Measurements from ENCODE around the gene TYRO3.

- no peak for TF ChIP-seq CTCF (IDR thresholded peaks at IDR 0.05)
- TF ChIP-seq POLR2AphosphoS5 (IDR thresholded peaks at IDR 0.05): no peak
- TF ChIP-seq EP300 (IDR thresholded peaks at IDR 0.05): no peak
Measured at GRCh38 chr15:41597787-41598186, 38.8 kb downstream of the TYRO3 start.
